Measurements from ENCODE around the gene MYNN. TPM values are rescaled to one million over a fixed set of nuclear protein-coding genes. Genes with fewer than 3 reads are reported as not detected.
A peak's percentile ranks its signal among the peaks of the same experiment; 100 is the strongest.
"Not testable (repeated sequence)": the region's sequence is repeated elsewhere in the genome, so short reads cannot be mapped to it uniquely, and the experiment has no call there.

Gene MYNN
- total RNA-seq, result 10 to 100 TPM; 14.9 to 15.6 TPM

- Mint-ChIP-seq H3K36me3 (ENCODE audit: low read depth) (peaks cover 41% of the 10 kb centered on the region), H3K4me1 (peaks cover 43% of the 10 kb centered on the region), H3K9me3 (no peaks in the 10 kb centered on the region), H3K4me3 (peak within 1 kb of the TSS; percentile 93), H3K27me3 (no peaks in the 10 kb centered on the region), H3K27ac (peak within 1 kb of the TSS; percentile 100)
- POLR2A ChIA-PET, result interaction anchor here (0.6 to 3.7 kb wide), 21 partner anchors 8 to 585 kb away, joined by 3 to 83 read pairs (median 4); partner anchors contain the start of genes LRRC34, LRRIQ4, PHC3 and SEC62
- CTCF ChIA-PET, result interaction anchor here (0.7 to 3.3 kb wide), 5 partner anchors 8 to 41 kb away, joined by 3 to 29 read pairs (median 7); partner anchors contain the start of genes LRRC34 and LRRIQ4
- peak; percentile 93 for DNase-seq
Measured at GRCh38 chr3:169772897-169773816, at the start of gene MYNN. Gene MYNN, plus strand, starts transcription at chr3:169773396. Its CDS starts 900 bp downstream, at chr3:169774296.

- POLR2A ChIA-PET; CTCF ChIA-PET; DNase-seq; H3K9me3 Mint-ChIP-seq; H3K4me1 Mint-ChIP-seq; H3K27ac Mint-ChIP-seq; H3K36me3 Mint-ChIP-seq (ENCODE audit: low read depth); H3K4me3 Mint-ChIP-seq: not testable (repeated sequence)
- H3K27me3 Mint-ChIP-seq, result peaks cover 14% of the 10 kb centered on the region
Measured at GRCh38 chr3:169731857-169732256, 41.3 kb upstream of the MYNN start.

DNA sequence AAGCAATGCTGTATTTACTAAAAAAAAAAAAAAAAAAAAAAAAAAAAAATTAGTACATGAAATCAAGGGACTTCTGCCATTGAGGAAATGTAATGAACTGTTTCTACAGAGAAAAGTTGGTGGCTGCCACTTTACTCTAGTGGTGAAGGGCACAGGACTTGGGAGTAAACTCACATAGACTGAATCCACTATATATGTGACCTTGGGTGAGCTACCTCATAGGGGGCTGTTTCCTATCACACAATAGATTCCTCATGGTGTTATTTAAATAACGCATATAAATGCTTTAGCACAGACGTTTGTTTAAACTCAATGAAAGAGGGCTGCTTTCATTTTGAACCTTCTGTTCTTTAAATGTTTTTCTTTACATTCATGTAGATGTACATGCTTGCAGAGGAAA, 34.1 kb upstream of the MYNN start:
- CTCF ChIA-PET, result no interaction called here
- POLR2A ChIA-PET, result no interaction called here
- no peaks in the 10 kb centered on the region for H3K4me1 Mint-ChIP-seq
- no peak overlapping the region for H3K27ac Mint-ChIP-seq
- H3K36me3 Mint-ChIP-seq (ENCODE audit: low read depth), result no peaks in the 10 kb centered on the region
- no peak for DNase-seq
- no peaks in the 10 kb centered on the region for H3K9me3 Mint-ChIP-seq
- peaks cover 4% of the 10 kb centered on the region for H3K27me3 Mint-ChIP-seq
- H3K4me3 Mint-ChIP-seq, result no peak overlapping the region

DNA sequence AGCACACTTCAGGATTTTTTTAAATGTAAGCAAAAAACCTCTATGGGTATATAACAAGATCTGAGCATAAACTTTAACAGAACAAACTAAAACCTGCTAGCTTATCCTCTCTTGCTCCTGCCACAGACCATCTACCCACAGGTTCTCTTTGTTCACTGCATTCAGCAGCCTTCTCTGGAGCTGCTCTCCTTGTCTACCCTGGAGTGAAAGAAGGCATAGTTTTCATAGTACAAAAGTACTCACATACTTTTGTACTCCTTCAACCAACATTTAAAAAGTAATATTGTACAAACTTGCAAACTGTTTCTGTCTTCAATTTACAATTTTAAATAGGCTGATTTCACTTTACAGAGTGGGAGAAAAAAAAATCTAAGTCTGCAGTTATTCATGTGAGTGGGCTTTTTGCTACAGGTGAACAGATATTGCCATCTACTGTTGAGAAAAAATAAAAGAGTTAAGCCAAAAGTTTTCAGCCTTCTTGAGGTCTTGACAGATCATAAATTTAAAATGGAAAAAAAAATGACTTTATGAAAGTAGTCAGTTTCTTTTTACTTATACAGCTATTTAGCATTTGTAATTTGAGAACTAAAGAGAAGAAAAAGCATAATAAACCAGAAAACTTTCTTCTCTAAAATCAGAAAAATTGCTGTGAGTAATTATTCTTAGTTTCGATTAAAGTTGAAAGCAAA, 28.7 kb upstream of the MYNN start:
- POLR2A ChIA-PET, result no interaction called here
- CTCF ChIA-PET, result interaction anchor here (1.2 kb wide), 1 partner anchor 595 kb away, joined by 5 read pairs; no protein-coding TSS in a partner anchor
- DNase-seq, result no peak
- no peak overlapping the region for H3K4me3 Mint-ChIP-seq
- no peaks in the 10 kb centered on the region for H3K36me3 Mint-ChIP-seq (ENCODE audit: low read depth)
- H3K4me1 Mint-ChIP-seq, result peaks cover 7% of the 10 kb centered on the region
- no peak overlapping the region for H3K27ac Mint-ChIP-seq
- no peaks in the 10 kb centered on the region for H3K9me3 Mint-ChIP-seq
- H3K27me3 Mint-ChIP-seq, result peaks cover 17% of the 10 kb centered on the region

DNA sequence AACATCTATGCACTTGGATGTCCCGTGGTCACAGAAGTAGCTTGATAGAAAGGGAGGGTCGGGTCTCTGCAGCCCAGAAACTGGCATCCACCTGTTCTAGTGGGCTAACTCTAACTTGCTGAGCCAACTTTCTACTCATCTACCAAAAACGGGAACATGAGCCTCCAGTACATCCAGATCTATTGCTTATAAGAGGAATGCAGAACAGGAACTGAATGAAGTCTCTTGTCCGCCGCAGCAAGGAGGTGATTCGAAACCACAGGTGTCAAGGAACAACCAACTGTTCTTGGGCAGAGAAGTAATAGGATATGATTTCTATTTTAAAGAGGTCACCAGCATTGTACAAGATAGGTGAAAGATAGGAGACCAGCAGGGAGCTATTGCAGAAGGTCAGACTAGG, 26.3 kb upstream of the MYNN start:
- CTCF ChIA-PET, result no interaction called here
- peaks cover 7% of the 10 kb centered on the region for H3K4me1 Mint-ChIP-seq
- POLR2A ChIA-PET, result no interaction called here
- no peak overlapping the region for H3K27ac Mint-ChIP-seq
- no peak overlapping the region for H3K4me3 Mint-ChIP-seq
- no peaks in the 10 kb centered on the region for H3K36me3 Mint-ChIP-seq (ENCODE audit: low read depth)
- H3K27me3 Mint-ChIP-seq, result peaks cover 21% of the 10 kb centered on the region
- no peak for DNase-seq
- no peaks in the 10 kb centered on the region for H3K9me3 Mint-ChIP-seq

DNA sequence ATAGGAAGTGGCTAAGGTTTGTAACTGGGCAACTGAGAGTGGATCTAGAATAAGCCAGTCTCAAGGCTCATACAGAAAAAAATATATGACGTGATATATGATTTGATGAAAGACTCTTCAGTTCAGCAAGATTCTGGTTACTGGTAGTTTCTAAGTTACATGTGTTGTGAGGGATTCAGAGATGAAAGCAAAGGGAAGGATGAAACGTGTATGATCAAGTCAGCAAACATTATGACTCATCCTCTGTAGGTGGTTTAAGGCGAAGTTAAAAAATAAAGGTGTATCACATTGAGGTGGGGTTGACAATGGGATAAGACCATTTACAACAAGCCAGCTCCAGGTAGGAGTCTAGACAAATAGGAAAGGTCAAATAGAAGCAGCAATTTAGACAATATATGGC, 24.5 kb upstream of the MYNN start:
- no peak for DNase-seq
- ChIA-PET POLR2A (no interaction called here), CTCF (no interaction called here)
- H3K36me3 Mint-ChIP-seq (ENCODE audit: low read depth), result no peaks in the 10 kb centered on the region
- H3K9me3 Mint-ChIP-seq, result no peaks in the 10 kb centered on the region
- H3K4me1 Mint-ChIP-seq, result peaks cover 7% of the 10 kb centered on the region
- no peak overlapping the region for H3K27ac Mint-ChIP-seq
- H3K4me3 Mint-ChIP-seq, result no peak overlapping the region
- peaks cover 28% of the 10 kb centered on the region for H3K27me3 Mint-ChIP-seq

DNA sequence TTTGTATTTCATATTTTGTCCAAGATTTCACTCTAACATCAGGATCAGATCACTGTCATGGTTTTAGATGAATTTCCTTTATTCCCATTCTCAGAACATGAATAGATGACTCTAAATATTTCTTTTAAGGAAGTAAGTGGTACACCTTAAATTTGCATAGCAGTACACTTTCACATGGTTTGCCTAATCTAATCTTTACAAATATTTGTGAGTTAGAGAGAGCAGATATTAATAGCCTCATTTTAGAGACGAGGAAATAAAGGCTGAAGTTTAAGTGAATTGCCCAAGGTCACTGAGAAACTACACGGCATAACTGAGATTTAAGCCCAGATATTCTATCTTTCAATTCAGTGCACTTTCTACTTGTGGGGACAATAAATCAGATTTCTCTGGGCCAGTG, 22.5 kb upstream of the MYNN start:
- H3K4me3 Mint-ChIP-seq, result no peak overlapping the region
- POLR2A ChIA-PET, result no interaction called here
- CTCF ChIA-PET, result interaction anchor here (1.1 kb wide), 1 partner anchor 276 kb away, joined by 3 read pairs; no protein-coding TSS in a partner anchor
- no peaks in the 10 kb centered on the region for H3K36me3 Mint-ChIP-seq (ENCODE audit: low read depth)
- no peak overlapping the region for H3K27ac Mint-ChIP-seq
- peaks cover 7% of the 10 kb centered on the region for H3K4me1 Mint-ChIP-seq
- DNase-seq, result no peak
- H3K9me3 Mint-ChIP-seq, result no peaks in the 10 kb centered on the region
- peaks cover 30% of the 10 kb centered on the region for H3K27me3 Mint-ChIP-seq

DNA sequence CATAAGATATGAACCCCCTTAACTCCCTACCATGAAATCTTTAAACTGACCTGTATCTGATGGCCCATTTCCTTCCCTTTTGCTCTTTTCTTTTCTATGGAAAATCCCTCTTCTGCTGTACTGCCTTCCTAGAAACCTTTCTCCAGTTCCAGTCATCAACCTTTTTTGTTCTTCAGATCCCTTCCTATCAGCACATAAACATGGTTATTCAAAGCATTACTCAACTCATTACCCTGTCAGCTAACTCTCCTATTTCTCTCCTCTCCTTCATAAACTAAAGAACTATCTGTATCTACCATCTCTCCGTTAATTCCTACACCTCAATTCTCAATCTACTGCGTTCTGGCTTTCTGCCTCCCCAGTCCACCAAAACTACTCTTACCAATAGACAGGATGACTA, 21.3 kb upstream of the MYNN start:
- ChIA-PET CTCF (interaction anchor here (0.7 to 1.1 kb wide), 2 partner anchors 275 to 296 kb away, joined by 3 to 4 read pairs; no protein-coding TSS in a partner anchor), POLR2A (no interaction called here)
- Mint-ChIP-seq H3K4me1 (peaks cover 7% of the 10 kb centered on the region), H3K27ac (no peak overlapping the region), H3K27me3 (peaks cover 28% of the 10 kb centered on the region), H3K4me3 (no peak overlapping the region), H3K9me3 (no peaks in the 10 kb centered on the region), H3K36me3 (ENCODE audit: low read depth) (no peaks in the 10 kb centered on the region)
- DNase-seq, result no peak

GRCh38 chr3:169754711-169755110, 18.5 kb upstream of the MYNN start:
- Mint-ChIP-seq H3K4me1 (peaks cover 13% of the 10 kb centered on the region), H3K9me3 (no peaks in the 10 kb centered on the region), H3K27me3 (peaks cover 19% of the 10 kb centered on the region), H3K27ac (no peak overlapping the region), H3K4me3 (no peak overlapping the region), H3K36me3 (ENCODE audit: low read depth) (no peaks in the 10 kb centered on the region)
- no peak for DNase-seq
- POLR2A ChIA-PET, result no interaction called here
- CTCF ChIA-PET, result interaction anchor here (1.2 kb wide), 1 partner anchor 9 kb away, joined by 3 read pairs; no protein-coding TSS in a partner anchor

- peaks cover 19% of the 10 kb centered on the region for H3K4me1 Mint-ChIP-seq
- POLR2A ChIA-PET, result no interaction called here
- CTCF ChIA-PET, result no interaction called here
- no peaks in the 10 kb centered on the region for H3K36me3 Mint-ChIP-seq (ENCODE audit: low read depth)
- no peak overlapping the region for H3K27ac Mint-ChIP-seq
- no peaks in the 10 kb centered on the region for H3K9me3 Mint-ChIP-seq
- no peak overlapping the region for H3K4me3 Mint-ChIP-seq
- peaks cover 17% of the 10 kb centered on the region for H3K27me3 Mint-ChIP-seq
- DNase-seq, result no peak
Measured at GRCh38 chr3:169755488-169755887, 17.7 kb upstream of the MYNN start.

DNA sequence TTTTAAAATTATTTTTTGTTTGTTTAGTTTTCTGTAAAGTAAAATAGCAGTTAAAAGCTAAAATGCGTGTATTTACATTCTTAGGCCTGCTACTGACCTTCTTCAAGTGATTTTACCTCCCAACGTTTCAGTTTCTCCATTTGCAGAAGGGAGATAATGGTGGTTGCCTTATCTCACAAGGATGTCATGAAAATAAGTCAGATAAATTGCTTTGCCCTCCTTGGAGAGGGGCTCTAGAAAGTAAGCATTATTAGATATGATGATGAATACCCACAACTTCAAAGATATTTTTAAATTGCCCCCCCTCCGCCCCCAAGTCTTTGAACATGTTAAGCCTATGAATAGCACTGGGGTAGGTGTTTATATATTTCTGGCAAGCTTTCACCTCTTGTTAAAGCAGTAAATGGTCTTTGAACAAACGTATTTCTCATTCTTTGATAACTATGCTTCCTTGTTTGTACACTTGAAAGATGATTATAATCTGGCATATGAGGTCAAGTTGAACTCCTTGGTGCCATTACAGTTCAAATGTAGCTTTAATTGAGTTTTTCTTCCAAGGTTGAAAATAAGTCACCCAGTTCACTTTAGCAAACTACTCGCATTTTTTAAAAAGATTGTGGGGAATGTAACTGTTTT, 14.7 kb upstream of the MYNN start:
- CTCF ChIA-PET, result interaction anchor here (1.7 kb wide), 1 partner anchor 11 kb away, joined by 3 read pairs; the partner anchor contains the start of gene ACTRT3
- Mint-ChIP-seq H3K36me3 (ENCODE audit: low read depth) (no peaks in the 10 kb centered on the region), H3K4me3 (no peak overlapping the region), H3K9me3 (no peaks in the 10 kb centered on the region), H3K27me3 (peaks cover 8% of the 10 kb centered on the region), H3K27ac (no peak overlapping the region), H3K4me1 (peaks cover 34% of the 10 kb centered on the region)
- DNase-seq, result no peak
- POLR2A ChIA-PET, result interaction anchor here (2.3 kb wide), 1 partner anchor 15 kb away, joined by 11 read pairs; the partner anchor contains the start of gene MYNN

- peaks cover 42% of the 10 kb centered on the region for H3K4me1 Mint-ChIP-seq
- POLR2A ChIA-PET, result interaction anchor here (0.6 to 2.3 kb wide), 2 partner anchors 10 to 14 kb away, joined by 3 to 11 read pairs; partner anchors contain the start of genes ACTRT3 and MYNN
- no peak for DNase-seq
- H3K27ac Mint-ChIP-seq, result peak overlapping the region; percentile 38
- no peak overlapping the region for H3K4me3 Mint-ChIP-seq
- H3K27me3 Mint-ChIP-seq, result peaks cover 8% of the 10 kb centered on the region
- H3K36me3 Mint-ChIP-seq (ENCODE audit: low read depth), result no peaks in the 10 kb centered on the region
- no peaks in the 10 kb centered on the region for H3K9me3 Mint-ChIP-seq
- CTCF ChIA-PET, result interaction anchor here (1.7 kb wide), 1 partner anchor 10 kb away, joined by 3 read pairs; the partner anchor contains the start of gene ACTRT3
Measured at GRCh38 chr3:169759256-169759655, 13.9 kb upstream of the MYNN start.
